Type B pancreatic cell (in vitro differentiated cells): ENCODE data around the gene ARHGAP31. TPM values are rescaled to one million over a fixed set of nuclear protein-coding genes. Genes with fewer than 3 reads are reported as not detected.

ENCODE experiments used
- DNase-seq: peaks from one replicate; pipeline ENCODE4 v3.0.0; 2021; ENCODE audit warnings: mixed read lengths; ENCODE audit not compliant: unreplicated experiment; ENCODE audit errors: extremely low spot score
- H3K27ac Mint-ChIP-seq: 2 replicates; pipeline ENCODE4 v1.8.0; 2021; ENCODE audit warnings: mild to moderate bottlenecking, mixed read lengths
- H3K27me3 Mint-ChIP-seq: 2 replicates; pipeline ENCODE4 v1.8.0; 2021; ENCODE audit warnings: mixed read lengths
- H3K36me3 Mint-ChIP-seq: 2 replicates; pipeline ENCODE4 v1.8.0; 2021; ENCODE audit warnings: mixed read lengths
- H3K4me1 Mint-ChIP-seq: one replicate; pipeline ENCODE4 v1.8.0; 2021; ENCODE audit warnings: mixed read lengths; ENCODE audit not compliant: unreplicated experiment
- H3K4me3 Mint-ChIP-seq: 2 replicates; pipeline ENCODE4 v1.8.0; 2021; ENCODE audit warnings: mild to moderate bottlenecking, mixed read lengths
- H3K9me3 Mint-ChIP-seq: 2 replicates; pipeline ENCODE4 v1.8.0; 2021; ENCODE audit warnings: mixed read lengths
- total RNA-seq: library from RNA; stranded (reverse); gene quantifications from 2 replicates; pipeline ENCODE4 v1.2.1, GENCODE V29; 2021; ENCODE audit warnings: low replicate concordance
- TF ChIP-seq, protein P1 (sequence below): fragments of 200-600 bp; sonication (generic); conservative IDR thresholded peaks from 2 replicates; pipeline ENCODE4 v1.5.0; 2021; ENCODE audit warnings: antibody characterized with exemption, mild to moderate bottlenecking

Gene ARHGAP31
- total RNA-seq, 1 donor from 2014 or later = 17.3 TPM

DNA sequence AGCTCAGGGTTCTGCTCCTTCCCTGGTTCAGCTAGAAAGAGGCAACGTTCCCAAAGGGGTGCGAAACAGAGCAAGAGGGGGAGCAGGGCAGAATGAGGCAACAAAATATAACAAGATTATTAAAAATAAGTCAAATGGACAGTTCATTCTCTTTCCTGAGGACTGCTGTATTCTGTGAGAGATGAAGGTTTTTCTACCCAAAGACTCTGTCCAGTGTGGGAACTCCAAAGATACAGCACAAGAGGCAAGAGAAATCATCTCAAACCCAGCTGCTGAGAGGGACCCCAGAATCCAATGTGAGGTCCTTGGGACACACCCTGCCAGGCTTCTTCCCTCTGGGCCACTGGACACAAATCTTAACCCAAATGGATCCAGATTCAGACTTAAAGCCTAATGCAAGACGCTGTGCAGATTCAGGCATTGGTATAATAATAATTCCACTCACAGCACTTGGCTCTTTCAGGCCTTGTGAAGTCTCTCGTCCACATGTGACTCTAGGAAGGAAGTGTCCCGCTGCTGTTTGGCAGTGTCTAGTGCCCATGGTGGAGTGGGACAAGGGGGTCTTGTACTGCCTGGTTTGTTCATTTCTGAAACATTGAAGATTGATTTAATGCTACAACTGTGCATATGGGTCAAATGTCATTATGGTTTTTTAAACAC lies 14.5 kb upstream of the ARHGAP31 start:
- DNase-seq = no peak
- Mint-ChIP-seq H3K4me1 (peaks cover 6% of the 10 kb centered on the region), H3K36me3 (no peaks in the 10 kb centered on the region), H3K9me3 (peaks cover 8% of the 10 kb centered on the region), H3K27ac (no peak overlapping the region), H3K27me3 (no peaks in the 10 kb centered on the region), H3K4me3 (no peak overlapping the region)
- TF ChIP-seq, protein P1, sequence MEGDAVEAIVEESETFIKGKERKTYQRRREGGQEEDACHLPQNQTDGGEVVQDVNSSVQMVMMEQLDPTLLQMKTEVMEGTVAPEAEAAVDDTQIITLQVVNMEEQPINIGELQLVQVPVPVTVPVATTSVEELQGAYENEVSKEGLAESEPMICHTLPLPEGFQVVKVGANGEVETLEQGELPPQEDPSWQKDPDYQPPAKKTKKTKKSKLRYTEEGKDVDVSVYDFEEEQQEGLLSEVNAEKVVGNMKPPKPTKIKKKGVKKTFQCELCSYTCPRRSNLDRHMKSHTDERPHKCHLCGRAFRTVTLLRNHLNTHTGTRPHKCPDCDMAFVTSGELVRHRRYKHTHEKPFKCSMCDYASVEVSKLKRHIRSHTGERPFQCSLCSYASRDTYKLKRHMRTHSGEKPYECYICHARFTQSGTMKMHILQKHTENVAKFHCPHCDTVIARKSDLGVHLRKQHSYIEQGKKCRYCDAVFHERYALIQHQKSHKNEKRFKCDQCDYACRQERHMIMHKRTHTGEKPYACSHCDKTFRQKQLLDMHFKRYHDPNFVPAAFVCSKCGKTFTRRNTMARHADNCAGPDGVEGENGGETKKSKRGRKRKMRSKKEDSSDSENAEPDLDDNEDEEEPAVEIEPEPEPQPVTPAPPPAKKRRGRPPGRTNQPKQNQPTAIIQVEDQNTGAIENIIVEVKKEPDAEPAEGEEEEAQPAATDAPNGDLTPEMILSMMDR = no peak

DNA sequence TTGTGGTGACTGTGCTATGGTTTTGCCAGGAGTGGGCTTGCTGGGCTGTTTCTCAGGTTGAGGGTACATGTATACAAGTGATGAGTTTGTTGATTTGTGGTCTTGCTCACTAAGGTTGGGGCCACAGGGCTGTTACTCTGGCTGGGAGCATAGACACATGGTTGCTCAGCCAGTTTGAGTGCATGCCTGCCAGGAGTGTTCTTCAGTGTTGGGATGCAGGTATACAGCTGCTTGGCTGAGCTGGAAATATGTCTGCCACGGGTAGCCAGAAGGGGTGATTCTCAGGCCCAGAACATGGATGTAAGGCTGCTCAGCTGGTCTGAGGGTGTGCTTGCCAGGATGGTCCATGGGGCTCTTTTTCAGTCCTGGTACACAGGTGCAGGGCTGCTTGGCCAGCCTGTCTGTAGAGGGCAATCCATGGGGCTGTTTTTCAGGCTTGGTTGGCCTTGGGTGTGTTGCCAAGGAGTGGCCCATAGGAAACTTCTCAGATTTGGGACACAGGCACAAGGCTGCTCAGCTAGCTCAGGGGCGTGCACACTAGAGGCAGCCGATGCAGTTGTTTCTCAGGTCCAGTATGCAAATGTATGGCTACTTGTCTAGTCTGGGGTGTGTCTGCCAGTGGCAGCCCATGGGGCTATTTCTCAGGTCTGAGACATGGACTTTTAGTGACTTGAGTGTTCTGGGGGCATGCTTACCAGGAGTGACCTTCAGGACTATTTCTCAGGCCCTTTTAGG lies 5.3 kb upstream of the ARHGAP31 start:
- peak overlapping the region; percentile 58 for H3K27ac Mint-ChIP-seq

GRCh38 chr3:119289404-119289770 lies 4.8 kb upstream of the ARHGAP31 start:
- no peak for DNase-seq
- Mint-ChIP-seq H3K36me3 (no peaks in the 10 kb centered on the region), H3K27ac (peak overlapping the region; percentile 58), H3K4me3 (no peak overlapping the region), H3K9me3 (peaks cover 5% of the 10 kb centered on the region), H3K27me3 (no peaks in the 10 kb centered on the region), H3K4me1 (peaks cover 16% of the 10 kb centered on the region)
- TF ChIP-seq, protein P1 = no peak

More for the DNA sequence above, 5.3 kb upstream of the ARHGAP31 start:
- peaks cover 5% of the 10 kb centered on the region for H3K9me3 Mint-ChIP-seq
- H3K4me3 Mint-ChIP-seq = no peak overlapping the region
- H3K36me3 Mint-ChIP-seq = no peaks in the 10 kb centered on the region
- peaks cover 16% of the 10 kb centered on the region for H3K4me1 Mint-ChIP-seq
- no peaks in the 10 kb centered on the region for H3K27me3 Mint-ChIP-seq
- DNase-seq = no peak
- TF ChIP-seq, protein P1 = no peak

GRCh38 chr3:119290613-119291012 lies 3.6 kb upstream of the ARHGAP31 start:
- H3K36me3 Mint-ChIP-seq = no peaks in the 10 kb centered on the region
- H3K4me3 Mint-ChIP-seq = peak overlapping the region; percentile 2
- peaks cover 18% of the 10 kb centered on the region for H3K4me1 Mint-ChIP-seq
- no peak overlapping the region for H3K27ac Mint-ChIP-seq
- DNase-seq = no peak
- H3K27me3 Mint-ChIP-seq = peaks cover under 1% of the 10 kb centered on the region
- TF ChIP-seq, protein P1 = no peak
- H3K9me3 Mint-ChIP-seq = peaks cover 5% of the 10 kb centered on the region

GRCh38 chr3:119291062-119291700 lies 3.0 kb upstream of the ARHGAP31 start:
- Mint-ChIP-seq H3K27ac (no peak overlapping the region), H3K4me1 (peaks cover 23% of the 10 kb centered on the region), H3K36me3 (no peaks in the 10 kb centered on the region), H3K9me3 (peaks cover 5% of the 10 kb centered on the region), H3K4me3 (peak overlapping the region; percentile 2), H3K27me3 (peaks cover 5% of the 10 kb centered on the region)
- no peak for DNase-seq
- TF ChIP-seq, protein P1 = no peak
